ENCODE measurements around the gene RAB31. TPM values are rescaled to one million over a fixed set of nuclear protein-coding genes. Genes with fewer than 3 reads are reported as not detected.

The RAB31 gene
- total RNA-seq, 2 experiments from 2014 or later, result 3.5 to 4.9 TPM

DNA sequence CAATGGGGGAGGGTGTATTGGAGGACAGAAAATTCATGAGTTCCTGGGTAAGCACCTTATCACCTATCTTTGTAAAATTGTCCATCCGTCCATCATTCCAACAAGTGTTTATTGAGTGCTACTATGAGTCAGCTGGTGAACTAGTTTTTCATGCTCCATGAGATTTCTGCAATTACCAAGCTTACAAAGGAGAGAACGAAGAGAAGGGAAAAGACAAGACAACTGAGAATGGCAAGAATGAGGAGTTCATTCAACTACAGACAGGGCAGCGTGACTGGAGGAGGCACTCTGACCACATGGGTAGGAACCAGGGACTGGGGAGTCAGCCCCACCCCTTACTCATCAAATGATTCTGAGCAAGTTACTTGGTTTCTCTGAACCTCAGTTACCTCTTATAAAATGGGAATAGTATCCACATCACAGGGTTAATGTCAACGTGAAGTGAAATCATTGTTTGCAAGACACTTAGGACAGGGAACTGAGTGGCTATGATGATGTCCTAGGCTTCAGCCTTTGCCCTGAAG, 159.0 kb downstream of the RAB31 start:
- H3K4me1 Mint-ChIP-seq, result peaks cover 45% of the 10 kb centered on the region

DNA sequence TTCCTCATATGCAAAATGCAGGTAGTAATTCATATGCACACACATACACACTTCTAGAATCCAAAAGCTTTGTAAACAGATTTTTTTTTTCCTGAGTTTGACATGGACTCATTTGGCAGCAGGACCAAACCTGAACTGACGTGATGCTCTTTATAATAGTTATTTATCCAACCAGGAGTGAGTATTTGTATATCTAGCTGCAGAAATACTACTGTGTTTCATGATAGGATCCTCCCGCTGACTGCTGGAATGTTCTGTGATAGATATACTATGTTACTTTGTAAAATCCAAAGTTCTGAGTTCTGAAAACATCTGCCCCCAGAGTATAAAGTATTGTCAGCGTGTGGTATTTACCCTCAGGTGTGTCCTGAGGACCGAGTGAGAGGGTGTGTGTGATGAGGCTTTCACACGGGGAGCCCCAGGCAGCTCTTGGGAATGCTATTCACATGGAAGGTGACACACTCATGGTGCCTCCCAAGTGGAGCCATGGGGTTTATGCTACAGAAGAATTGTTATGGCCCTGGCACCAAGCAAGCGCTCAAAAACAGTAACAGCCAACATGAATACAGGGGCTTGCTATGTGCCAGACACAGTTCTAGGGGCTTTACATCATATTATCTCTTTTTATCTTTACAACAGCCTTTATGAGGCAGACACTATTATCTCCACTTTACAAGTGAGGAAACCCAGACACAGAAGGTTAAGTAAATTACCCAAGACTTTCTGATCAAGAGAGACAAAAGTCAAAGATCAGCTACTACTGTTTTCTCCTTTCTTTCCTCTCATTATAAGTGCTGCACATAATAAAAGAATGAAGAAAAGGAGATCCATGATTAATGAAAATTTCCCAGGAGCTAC, 161.0 kb downstream of the RAB31 start:
- CTCF ChIA-PET, result no interaction called here
- Mint-ChIP-seq H3K36me3 (ENCODE audit: low read depth) (peaks cover 11% of the 10 kb centered on the region), H3K27ac (no peak overlapping the region), H3K9me3 (peaks cover 19% of the 10 kb centered on the region), H3K4me3 (no peak overlapping the region), H3K4me1 (peaks cover 31% of the 10 kb centered on the region), H3K27me3 (peaks cover 4% of the 10 kb centered on the region)
- POLR2A ChIA-PET, result interaction anchor here (2.5 kb wide), 1 partner anchor 45 kb away, joined by 15 read pairs; the partner anchor contains the start of gene VAPA
- DNase-seq, result no peak

More for the DNA sequence above, 159.0 kb downstream of the RAB31 start:
- Mint-ChIP-seq H3K27ac (no peak overlapping the region), H3K9me3 (peaks cover 19% of the 10 kb centered on the region), H3K27me3 (peaks cover 3% of the 10 kb centered on the region), H3K36me3 (ENCODE audit: low read depth) (peaks cover 16% of the 10 kb centered on the region), H3K4me3 (no peak overlapping the region)
- CTCF ChIA-PET, result no interaction called here
- POLR2A ChIA-PET, result no interaction called here
- DNase-seq, result no peak

DNA sequence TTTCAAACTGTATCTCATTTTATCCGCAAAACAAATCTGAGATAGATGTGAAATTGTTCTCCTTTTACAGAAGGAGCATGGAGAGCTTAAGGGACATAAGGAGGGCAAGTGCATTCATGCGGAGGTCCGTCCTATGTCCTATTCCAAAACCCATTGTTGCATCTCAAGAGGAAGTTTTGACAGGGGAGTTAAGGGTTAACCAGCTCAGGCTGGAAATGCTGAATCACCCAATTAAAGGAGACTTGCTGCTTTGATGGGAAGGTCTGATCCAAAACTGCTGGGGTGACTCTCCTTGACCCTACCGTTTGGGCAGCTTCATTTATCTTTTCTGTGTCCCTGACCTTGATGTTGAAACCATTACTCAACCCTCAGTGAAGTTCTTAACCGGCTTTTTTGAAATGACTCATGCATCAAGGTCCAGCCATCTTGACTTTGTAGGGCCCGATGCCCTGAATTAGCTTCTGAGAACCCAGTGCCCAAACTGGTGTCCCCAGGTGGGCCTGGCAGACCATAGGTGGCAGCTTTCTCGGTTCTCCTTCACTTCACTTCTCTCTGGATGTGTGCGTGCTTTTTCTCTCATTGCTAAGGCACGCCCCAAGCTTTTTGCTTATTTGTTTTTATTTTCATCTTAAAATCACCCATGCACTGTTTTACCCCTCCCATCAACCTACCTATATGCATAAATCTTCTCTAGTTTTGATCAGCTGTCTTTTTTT, 161.8 kb downstream of the RAB31 start:
- H3K4me3 Mint-ChIP-seq, result no peak overlapping the region
- peaks cover 11% of the 10 kb centered on the region for H3K36me3 Mint-ChIP-seq (ENCODE audit: low read depth)
- no peak overlapping the region for H3K27ac Mint-ChIP-seq
- H3K4me1 Mint-ChIP-seq, result peaks cover 31% of the 10 kb centered on the region
- peaks cover 16% of the 10 kb centered on the region for H3K9me3 Mint-ChIP-seq
- DNase-seq, result no peak
- ChIA-PET CTCF (no interaction called here), POLR2A (interaction anchor here (2.5 kb wide), 1 partner anchor 44 kb away, joined by 15 read pairs; the partner anchor contains the start of gene VAPA)
- peaks cover 4% of the 10 kb centered on the region for H3K27me3 Mint-ChIP-seq

DNA sequence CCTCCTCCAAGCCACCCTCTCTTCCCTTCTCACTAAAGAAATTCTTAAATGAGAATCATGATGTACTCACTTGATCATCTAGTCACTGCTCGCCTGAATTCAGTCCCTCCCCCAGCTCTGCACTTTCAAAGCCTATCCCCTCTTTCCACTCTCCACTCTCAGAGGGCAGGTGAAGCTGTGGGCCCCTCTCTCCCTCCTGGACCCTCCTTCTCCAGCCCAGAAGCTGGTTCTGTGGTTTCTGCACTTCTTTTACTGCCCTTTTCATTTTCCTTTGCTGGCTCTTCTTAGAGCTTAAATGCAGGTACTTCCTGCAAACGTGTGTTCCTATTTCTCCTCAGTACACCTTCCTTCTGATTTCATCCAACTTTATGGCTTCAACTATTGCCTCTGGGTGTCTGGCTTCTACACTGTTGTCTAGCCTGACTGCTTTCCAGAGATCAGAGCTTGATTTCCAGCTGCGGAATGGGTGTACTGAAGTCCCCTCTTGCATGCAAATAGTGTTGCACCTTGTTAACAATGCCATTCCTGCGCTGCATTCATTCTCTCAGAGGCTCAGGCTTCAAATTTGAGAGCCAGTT, 162.4 kb downstream of the RAB31 start:
- no peak for DNase-seq
- Mint-ChIP-seq H3K36me3 (ENCODE audit: low read depth) (peaks cover 8% of the 10 kb centered on the region), H3K4me1 (peaks cover 31% of the 10 kb centered on the region), H3K27ac (no peak overlapping the region), H3K4me3 (no peak overlapping the region), H3K9me3 (peaks cover 13% of the 10 kb centered on the region), H3K27me3 (peaks cover 4% of the 10 kb centered on the region)
- CTCF ChIA-PET, result no interaction called here
- POLR2A ChIA-PET, result interaction anchor here (2.5 kb wide), 1 partner anchor 44 kb away, joined by 15 read pairs; the partner anchor contains the start of gene VAPA

DNA sequence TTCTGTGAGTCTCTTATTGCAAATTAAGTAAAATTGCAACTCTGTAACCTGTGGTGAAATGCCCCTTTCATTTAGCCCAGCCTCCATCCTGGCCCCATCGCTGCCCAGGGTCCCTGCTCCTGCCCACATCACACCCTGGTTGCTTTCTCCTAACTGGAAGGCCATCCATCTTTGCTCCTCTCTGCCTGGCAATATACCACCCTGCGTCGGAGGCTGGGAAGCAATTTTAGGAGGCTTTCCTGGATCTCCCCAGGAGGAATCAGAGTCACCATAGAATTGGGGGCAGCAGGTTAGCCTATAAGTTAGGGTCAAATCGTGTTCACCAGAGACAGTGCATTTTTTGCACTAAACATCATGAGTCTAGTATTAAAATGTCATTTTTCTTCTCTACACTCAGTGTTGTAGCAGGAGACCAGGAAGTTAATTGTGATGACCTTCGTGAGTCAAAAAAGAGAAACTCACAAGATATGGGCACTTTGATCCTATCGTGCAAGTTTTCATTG, 163.2 kb downstream of the RAB31 start:
- Mint-ChIP-seq H3K9me3 (peaks cover 5% of the 10 kb centered on the region), H3K36me3 (ENCODE audit: low read depth) (peaks cover under 1% of the 10 kb centered on the region), H3K27me3 (peaks cover 4% of the 10 kb centered on the region), H3K4me1 (peaks cover 33% of the 10 kb centered on the region), H3K4me3 (no peak overlapping the region), H3K27ac (no peak overlapping the region)
- POLR2A ChIA-PET, result interaction anchor here (2.5 kb wide), 1 partner anchor 43 kb away, joined by 15 read pairs; the partner anchor contains the start of gene VAPA
- CTCF ChIA-PET, result no interaction called here
- no peak for DNase-seq

DNA sequence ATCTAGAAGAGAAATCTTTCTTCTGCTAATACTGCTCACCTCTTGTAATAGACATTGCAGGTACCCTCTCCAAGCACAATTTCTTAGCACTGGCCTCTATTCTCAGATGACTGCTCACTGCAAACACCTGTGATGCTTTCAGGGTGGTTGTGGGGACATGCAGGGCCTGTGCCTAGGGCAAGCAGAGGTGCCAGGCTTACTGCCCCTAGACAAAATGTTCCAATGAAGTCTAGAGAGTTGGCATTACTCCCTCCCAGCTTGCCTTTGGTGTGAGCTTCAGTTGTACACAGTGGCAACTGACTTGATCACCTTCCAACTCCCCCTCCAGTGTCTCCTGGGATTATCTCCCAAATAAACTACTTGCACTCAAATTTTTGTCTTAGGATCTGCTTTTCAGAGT, 164.7 kb downstream of the RAB31 start:
- Mint-ChIP-seq H3K4me3 (no peak overlapping the region), H3K27me3 (peaks cover 4% of the 10 kb centered on the region), H3K9me3 (no peaks in the 10 kb centered on the region), H3K27ac (no peak overlapping the region), H3K4me1 (peaks cover 45% of the 10 kb centered on the region), H3K36me3 (ENCODE audit: low read depth) (no peaks in the 10 kb centered on the region)
- ChIA-PET POLR2A (no interaction called here), CTCF (interaction anchor here (0.9 kb wide), 1 partner anchor 11 kb away, joined by 3 read pairs; no protein-coding TSS in a partner anchor)
- no peak for DNase-seq

DNA sequence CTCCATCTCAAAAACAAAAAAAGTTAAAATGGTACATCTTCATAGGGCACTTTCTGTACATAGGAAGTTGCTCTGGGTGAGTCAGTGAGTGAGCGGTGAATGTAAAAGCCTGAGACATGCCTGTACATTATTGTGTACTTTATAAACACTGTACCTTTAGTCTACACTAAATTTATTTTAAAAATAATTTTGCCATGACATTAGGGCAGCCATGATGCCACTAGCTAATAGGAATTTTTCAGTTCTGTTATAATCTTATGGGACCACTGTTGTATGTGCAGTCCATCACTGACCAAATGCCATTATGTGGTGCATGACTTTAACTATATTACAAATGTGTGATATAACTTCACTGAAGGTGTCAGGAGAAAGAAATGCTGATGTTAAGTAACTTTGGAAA, 166.6 kb downstream of the RAB31 start:
- H3K4me3 Mint-ChIP-seq, result no peak overlapping the region
- peaks cover 29% of the 10 kb centered on the region for H3K4me1 Mint-ChIP-seq
- no peak overlapping the region for H3K27ac Mint-ChIP-seq
- ChIA-PET POLR2A (no interaction called here), CTCF (no interaction called here)
- H3K9me3 Mint-ChIP-seq, result no peaks in the 10 kb centered on the region
- peaks cover 4% of the 10 kb centered on the region for H3K27me3 Mint-ChIP-seq
- no peaks in the 10 kb centered on the region for H3K36me3 Mint-ChIP-seq (ENCODE audit: low read depth)
- no peak for DNase-seq

DNA sequence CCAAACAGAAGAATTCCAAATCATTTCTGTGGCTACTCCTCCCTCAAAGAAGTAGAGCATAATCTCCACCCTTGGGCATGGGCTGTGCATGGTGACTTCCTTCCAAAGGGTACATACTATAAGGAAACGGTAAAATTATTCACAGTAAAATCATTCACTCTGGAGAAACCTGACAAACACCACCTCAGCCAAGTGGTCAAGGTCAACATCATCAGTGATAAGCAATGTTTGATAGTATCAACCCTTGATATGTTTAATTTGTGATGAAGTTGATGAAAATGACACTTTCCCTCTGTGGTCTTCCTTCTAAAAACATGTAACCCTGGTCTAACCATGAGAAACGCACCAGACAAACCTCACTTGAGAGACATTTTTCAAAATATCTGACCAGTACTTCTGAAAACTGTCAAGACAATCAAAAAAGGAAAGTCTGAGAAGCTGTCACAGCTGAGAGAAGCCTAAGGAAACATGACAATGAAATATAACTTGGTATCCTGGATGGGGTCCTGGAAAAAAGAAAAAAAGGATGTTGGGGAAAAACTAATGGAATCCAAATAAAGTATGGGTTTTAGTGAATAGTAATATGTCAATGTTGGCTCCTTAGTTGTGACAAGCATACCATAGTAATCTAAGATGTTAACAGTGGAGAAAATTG, 168.2 kb downstream of the RAB31 start:
- DNase-seq, result no peak
- Mint-ChIP-seq H3K27ac (peak overlapping the region; percentile 69), H3K4me3 (no peak overlapping the region), H3K36me3 (ENCODE audit: low read depth) (no peaks in the 10 kb centered on the region), H3K27me3 (peaks cover 4% of the 10 kb centered on the region), H3K4me1 (peaks cover 14% of the 10 kb centered on the region), H3K9me3 (peaks cover 3% of the 10 kb centered on the region)
- ChIA-PET POLR2A (interaction anchor here (0.9 to 1.2 kb wide), 2 partner anchors 14 to 23 kb away, joined by 4 to 8 read pairs; no protein-coding TSS in a partner anchor), CTCF (no interaction called here)

DNA sequence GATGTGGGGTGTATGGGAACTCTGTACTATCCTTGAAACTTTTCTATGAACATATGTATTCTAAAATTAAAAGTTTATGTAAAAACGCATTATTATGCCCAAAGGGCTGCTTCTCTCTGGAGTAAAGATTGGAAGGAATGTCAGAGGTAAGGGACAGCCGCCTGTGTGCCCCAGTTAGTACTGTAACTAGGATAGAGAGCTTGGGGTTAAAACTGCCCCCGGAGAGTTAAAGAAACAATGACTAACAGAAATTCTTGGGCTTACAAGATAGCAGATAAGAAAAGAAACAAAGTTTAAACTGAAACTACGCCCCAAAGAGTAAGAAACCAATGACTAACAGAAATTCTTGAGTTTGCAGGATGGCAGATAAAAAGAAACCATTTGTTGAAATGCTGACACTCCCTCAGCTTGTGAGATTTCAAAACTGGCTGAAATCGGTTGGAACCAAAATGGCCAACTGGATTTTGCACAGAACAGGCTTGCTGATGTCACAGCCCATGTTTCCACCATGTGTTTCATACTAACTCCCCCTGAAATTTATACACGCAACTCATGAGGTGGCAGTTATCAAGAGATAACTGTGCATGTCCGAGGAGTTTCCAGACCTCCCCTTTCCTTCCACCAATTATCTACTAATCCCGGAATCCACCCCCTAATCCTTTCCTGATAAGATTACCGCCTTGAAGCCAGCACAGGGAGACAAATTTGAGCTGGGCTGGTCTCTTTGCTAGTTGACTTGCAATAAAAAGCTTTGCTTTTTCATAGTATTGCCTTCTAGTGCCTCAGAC, 169.0 kb downstream of the RAB31 start:
- Mint-ChIP-seq H3K27ac (peak overlapping the region; percentile 69), H3K36me3 (ENCODE audit: low read depth) (no peaks in the 10 kb centered on the region), H3K9me3 (peaks cover 3% of the 10 kb centered on the region), H3K4me1 (peaks cover 14% of the 10 kb centered on the region), H3K4me3 (peak overlapping the region; percentile 8), H3K27me3 (peaks cover 2% of the 10 kb centered on the region)
- CTCF ChIA-PET, result no interaction called here
- DNase-seq, result no peak
- POLR2A ChIA-PET, result interaction anchor here (0.6 to 1.2 kb wide), 3 partner anchors 15 to 38 kb away, joined by 3 to 8 read pairs (median 4); no protein-coding TSS in a partner anchor

DNA sequence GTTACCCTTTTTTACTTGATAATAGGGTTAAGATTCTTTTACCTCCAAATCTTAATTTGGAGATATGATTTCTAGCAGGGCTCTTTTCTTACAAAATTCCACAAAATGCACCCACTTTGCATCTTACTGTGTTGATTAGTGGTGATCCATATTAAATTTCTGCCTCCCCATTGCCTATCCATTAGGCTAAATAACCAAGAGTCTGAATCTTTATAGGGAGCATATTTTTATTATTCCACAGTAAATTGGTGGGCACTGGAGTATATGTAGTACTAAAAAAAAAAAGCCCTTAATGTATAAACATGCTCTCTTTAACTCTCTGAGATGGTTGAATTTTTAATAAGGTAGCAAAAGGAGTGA, 169.5 kb downstream of the RAB31 start:
- POLR2A ChIA-PET, result interaction anchor here (0.6 kb wide), 1 partner anchor 37 kb away, joined by 3 read pairs; no protein-coding TSS in a partner anchor
- H3K36me3 Mint-ChIP-seq (ENCODE audit: low read depth), result no peaks in the 10 kb centered on the region
- no peaks in the 10 kb centered on the region for H3K27me3 Mint-ChIP-seq
- H3K4me1 Mint-ChIP-seq, result peaks cover 14% of the 10 kb centered on the region
- no peak for DNase-seq
- H3K4me3 Mint-ChIP-seq, result no peak overlapping the region
- peaks cover 3% of the 10 kb centered on the region for H3K9me3 Mint-ChIP-seq
- CTCF ChIA-PET, result no interaction called here
- H3K27ac Mint-ChIP-seq, result peak overlapping the region; percentile 69

DNA sequence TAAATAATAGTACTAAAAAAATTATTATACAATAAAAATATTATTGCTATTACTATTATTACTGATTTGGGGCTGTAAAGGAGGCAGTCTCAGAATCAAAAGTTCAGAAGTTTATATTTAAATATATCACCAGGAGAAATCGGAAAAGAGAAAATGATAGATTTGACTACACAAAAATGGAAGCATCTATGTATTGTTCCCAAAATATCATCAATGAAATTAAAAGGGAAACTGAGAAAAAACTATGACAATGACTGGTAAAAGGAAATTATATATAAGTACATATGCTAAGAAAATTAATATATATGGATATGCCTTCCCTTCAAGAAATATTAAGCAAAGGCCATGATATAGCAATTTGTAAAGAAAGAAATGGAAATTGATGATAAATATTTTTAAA, 170.0 kb downstream of the RAB31 start:
- POLR2A ChIA-PET, result no interaction called here
- peaks cover 14% of the 10 kb centered on the region for H3K4me1 Mint-ChIP-seq

DNA sequence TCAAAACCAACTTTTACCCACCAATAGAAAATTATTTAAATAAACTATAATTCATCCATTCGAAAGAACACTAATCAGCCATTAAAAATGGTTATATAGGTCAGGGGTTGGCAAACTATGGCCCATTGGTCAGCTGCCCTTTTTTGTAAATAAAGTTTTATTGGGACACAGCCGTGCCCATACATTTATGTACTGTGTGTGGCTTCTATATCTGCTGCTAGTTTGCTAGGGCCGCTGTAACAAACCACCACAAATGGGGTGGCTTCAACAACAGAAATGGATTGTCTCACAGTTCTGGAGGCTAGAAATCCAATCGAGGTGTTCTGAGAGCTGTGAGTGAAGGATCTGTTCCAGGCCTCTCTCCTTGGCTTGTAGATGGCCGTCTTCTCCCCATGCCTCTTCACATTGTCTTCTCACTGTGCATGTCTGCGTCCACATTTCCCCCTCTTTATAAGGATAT, 170.7 kb downstream of the RAB31 start:
- Mint-ChIP-seq H3K27me3 (no peaks in the 10 kb centered on the region), H3K36me3 (ENCODE audit: low read depth) (no peaks in the 10 kb centered on the region), H3K4me3 (no peak overlapping the region), H3K4me1 (peaks cover 14% of the 10 kb centered on the region), H3K27ac (no peak overlapping the region), H3K9me3 (peaks cover 3% of the 10 kb centered on the region)
- no peak for DNase-seq
- POLR2A ChIA-PET, result interaction anchor here (0.6 kb wide), 1 partner anchor 20 kb away, joined by 4 read pairs; no protein-coding TSS in a partner anchor
- CTCF ChIA-PET, result no interaction called here

More for the DNA sequence above, 170.0 kb downstream of the RAB31 start:
- H3K9me3 Mint-ChIP-seq, result peaks cover 3% of the 10 kb centered on the region
- H3K4me3 Mint-ChIP-seq, result no peak overlapping the region
- no peak for DNase-seq
- no peaks in the 10 kb centered on the region for H3K27me3 Mint-ChIP-seq
- no peak overlapping the region for H3K27ac Mint-ChIP-seq
- CTCF ChIA-PET, result no interaction called here
- H3K36me3 Mint-ChIP-seq (ENCODE audit: low read depth), result no peaks in the 10 kb centered on the region
